Breast epithelium (tissue), 4 donors: ENCODE measurements around the gene PTBP1. TPM values are rescaled to one million over a fixed set of nuclear protein-coding genes. Genes with fewer than 3 reads are reported as not detected.

Experiments
- DNase-seq, 2 donors: peaks; one replicate each; pipeline ENCODE4 v3.0.0-alpha.2; 2019; ENCODE audit warnings: low spot score in 2 of 2
- H3K27ac ChIP-seq, 2 donors: fragments of 200-600 bp; sonication (generic) in 1 of 2; one replicate each; pipeline ENCODE4 v1.5.1; 2016 to 2019; ENCODE audit warnings: mild to moderate bottlenecking in 1 of 2
- H3K27me3 ChIP-seq, 2 donors: fragments of 200-600 bp; sonication (generic) in 1 of 2; one replicate each; pipeline versions ENCODE4 v1.5.1 to v1.6.0; 2017 to 2019; ENCODE audit warnings: control low read depth in 1 of 2, mild to moderate bottlenecking in 1 of 2
- H3K36me3 ChIP-seq: fragments of 200-600 bp; one replicate; pipeline ENCODE4 v1.5.1; 2019
- H3K4me1 ChIP-seq, 2 donors: fragments of 200-600 bp; sonication (generic); one replicate each; pipeline ENCODE4 v1.5.1; 2016 to 2019; ENCODE audit warnings: control low read depth in 1 of 2
- H3K4me3 ChIP-seq, 3 donors: fragments of 200-600 bp; sonication (generic); 1 replicate in 2 of 3; 2 replicates in 1 of 3; pipeline ENCODE4 v1.5.1; 2016 to 2019; ENCODE audit warnings: mild to moderate bottlenecking in 3 of 3, moderate library complexity in 2 of 3
- H3K9me3 ChIP-seq, 2 donors: fragments of 200-600 bp; sonication (generic) in 1 of 2; one replicate each; pipeline ENCODE4 v1.5.1; 2016 to 2019; ENCODE audit warnings: control low read depth in 1 of 2
- CTCF ChIP-seq, 3 donors: fragments of 450-650 bp; IDR thresholded peaks; one replicate each; pipeline ENCODE4 v1.5.1; 2016 to 2017; ENCODE audit warnings: antibody characterized with exemption in 3 of 3, mild to moderate bottlenecking in 3 of 3, moderate library complexity in 3 of 3
- POLR2A ChIP-seq: fragments of 450-650 bp; IDR thresholded peaks from one replicate; pipeline ENCODE4 v1.6.1; 2016; ENCODE audit warnings: antibody characterized with exemption, mild to moderate bottlenecking, moderate library complexity
- POLR2AphosphoS5 ChIP-seq, 3 donors: sonication (generic); formaldehyde crosslinking; IDR thresholded peaks; one replicate each; pipeline ENCODE4 v1.6.1; 2017; ENCODE audit warnings: antibody characterized with exemption in 3 of 3
- intact Hi-C: fragments of 100-400 bp; cut with DNase I; formaldehyde crosslinking; loops from one replicate; pipeline ENCODE4 v1.15.1; 2023; ENCODE audit warnings: low total_unique reads
- total RNA-seq, 3 donors: library from RNA; depleted of rRNA; stranded (reverse); fragments of >200 nt; gene quantifications; one replicate each; pipeline ENCODE4 v1.1.0, GENCODE V29; 2016

Gene PTBP1
- total RNA-seq, 3 donors from 2014 or later: 92.0 to 147 (median 131) TPM

- no peaks in the 10 kb centered on the region for H3K9me3 ChIP-seq
- DNase-seq: no peak
- no peaks in the 10 kb centered on the region for H3K27me3 ChIP-seq
- no peaks in the 10 kb centered on the region for H3K36me3 ChIP-seq
- intact Hi-C loops: no loop called here
- H3K4me1 ChIP-seq: no peaks in the 10 kb centered on the region
- peak overlapping the region in 1 of 2 donors; percentile 48 for H3K27ac ChIP-seq
- TF ChIP-seq POLR2A (no peak), POLR2AphosphoS5 (IDR thresholded peaks at IDR 0.05) (no peak), CTCF (IDR thresholded peaks at IDR 0.05) (no peak)
- H3K4me3 ChIP-seq: no peak overlapping the region
Measured at GRCh38 chr19:788686-788982, 8.6 kb upstream of the PTBP1 start.

- Histone ChIP-seq H3K4me3 (peak overlapping the region in 1 of 3 donors; percentile 22), H3K4me1 (no peaks in the 10 kb centered on the region), H3K36me3 (no peaks in the 10 kb centered on the region), H3K27ac (peak overlapping the region in 1 of 2 donors; percentile 48), H3K27me3 (no peaks in the 10 kb centered on the region), H3K9me3 (no peaks in the 10 kb centered on the region)
- DNase-seq: no peak
- TF ChIP-seq CTCF (IDR thresholded peaks at IDR 0.05) (no peak), POLR2AphosphoS5 (IDR thresholded peaks at IDR 0.05) (no peak), POLR2A (no peak)
- intact Hi-C loops: no loop called here
Measured at GRCh38 chr19:788983-789700, 8.1 kb upstream of the PTBP1 start.

- Histone ChIP-seq H3K27ac (peak overlapping the region in 1 of 2 donors; percentile 48), H3K9me3 (no peaks in the 10 kb centered on the region), H3K27me3 (no peaks in the 10 kb centered on the region), H3K4me3 (peak overlapping the region in 1 of 3 donors; percentile 22), H3K36me3 (no peaks in the 10 kb centered on the region), H3K4me1 (no peaks in the 10 kb centered on the region)
- TF ChIP-seq POLR2A (no peak), CTCF (IDR thresholded peaks at IDR 0.05) (no peak), POLR2AphosphoS5 (IDR thresholded peaks at IDR 0.05) (no peak)
- no peak for DNase-seq
- intact Hi-C loops: no loop called here
Measured at GRCh38 chr19:789701-790060, 7.6 kb upstream of the PTBP1 start.

GRCh38 chr19:791007-791566, 6.2 kb upstream of the PTBP1 start:
- Histone ChIP-seq H3K27ac (peak overlapping the region in 1 of 2 donors; percentile 52), H3K4me1 (peaks cover 0 to 4% of the 10 kb centered on the region in 2 donors), H3K27me3 (no peaks in the 10 kb centered on the region), H3K36me3 (no peaks in the 10 kb centered on the region), H3K9me3 (no peaks in the 10 kb centered on the region), H3K4me3 (no peak overlapping the region)
- intact Hi-C loops: no loop called here
- TF ChIP-seq POLR2AphosphoS5 (IDR thresholded peaks at IDR 0.05): no peak
- TF ChIP-seq CTCF (IDR thresholded peaks at IDR 0.05): no peak
- no peak for TF ChIP-seq POLR2A
- no peak for DNase-seq

GRCh38 chr19:791567-792305, 5.5 kb upstream of the PTBP1 start:
- H3K36me3 ChIP-seq: no peaks in the 10 kb centered on the region
- intact Hi-C loops: no loop called here
- H3K27ac ChIP-seq: peak overlapping the region in 1 of 2 donors; percentile 52
- H3K4me1 ChIP-seq: peaks cover 0 to 5% of the 10 kb centered on the region in 2 donors
- DNase-seq: no peak
- no peak overlapping the region for H3K4me3 ChIP-seq
- H3K9me3 ChIP-seq: no peaks in the 10 kb centered on the region
- H3K27me3 ChIP-seq: no peaks in the 10 kb centered on the region
- TF ChIP-seq POLR2A (no peak), POLR2AphosphoS5 (IDR thresholded peaks at IDR 0.05) (no peak), CTCF (IDR thresholded peaks at IDR 0.05) (no peak)
